GM15510 (cell line): Measurements from ENCODE around the gene ACP3.

Source experiments
- POLR2A ChIP-seq: IDR thresholded peaks from 3 replicates; pipeline ENCODE4 v1.6.1; 2011; ENCODE audit warnings: borderline replicate concordance; ENCODE audit not compliant: insufficient read length; ENCODE audit errors: extremely low read depth

ACP3 gene

DNA sequence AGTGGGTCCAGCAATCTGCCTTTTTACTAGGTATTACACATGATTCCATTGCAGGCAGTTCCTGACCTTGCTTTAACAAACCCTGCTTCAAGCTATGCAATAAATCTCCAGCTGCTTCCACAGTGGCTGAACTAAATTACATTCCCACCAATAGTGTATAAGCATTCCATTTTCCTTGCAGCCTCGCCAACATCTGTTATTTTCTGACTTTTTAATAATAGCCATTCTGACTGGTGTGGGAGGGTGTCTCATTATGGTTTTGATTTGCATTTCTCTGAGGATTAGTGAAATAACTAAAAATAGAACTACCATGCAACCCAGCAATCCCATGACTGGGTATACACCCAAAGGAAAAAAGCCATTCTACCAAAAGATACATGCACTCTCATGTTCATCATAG lies 63.7 kb downstream of the ACP3 start:
- no peak for TF ChIP-seq POLR2A

GRCh38 chr3:132381348-132381944 lies 64.2 kb downstream of the ACP3 start:
- TF ChIP-seq POLR2A = no peak

DNA sequence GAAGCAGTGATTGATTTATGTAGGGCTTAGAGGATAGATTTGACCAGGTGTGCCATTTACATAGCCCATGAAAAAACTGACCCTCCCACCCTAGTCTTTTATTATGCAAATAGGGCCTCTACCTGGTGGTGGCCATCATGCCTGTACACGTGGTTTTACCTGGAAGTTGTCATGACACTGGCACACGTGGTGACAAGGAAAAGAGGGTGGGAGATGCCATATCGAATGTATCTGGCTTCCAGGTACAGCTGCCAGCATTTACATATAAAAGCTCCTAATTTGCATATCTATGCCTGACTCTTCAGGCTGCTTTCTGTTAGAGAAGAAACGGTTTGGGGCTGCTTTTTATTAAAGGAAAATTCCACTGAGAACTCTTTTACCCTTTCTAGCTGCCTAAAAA lies 65.1 kb downstream of the ACP3 start:
- TF ChIP-seq POLR2A = no peak

- no peak for TF ChIP-seq POLR2A
These were observed 65.5 kb downstream of the ACP3 start for GRCh38 chr3:132382688-132383194.

- TF ChIP-seq POLR2A = no peak
These were observed 69.1 kb downstream of the ACP3 start for GRCh38 chr3:132386259-132386658.

GRCh38 chr3:132394320-132394719 lies 77.1 kb downstream of the ACP3 start:
- TF ChIP-seq POLR2A = no peak

DNA sequence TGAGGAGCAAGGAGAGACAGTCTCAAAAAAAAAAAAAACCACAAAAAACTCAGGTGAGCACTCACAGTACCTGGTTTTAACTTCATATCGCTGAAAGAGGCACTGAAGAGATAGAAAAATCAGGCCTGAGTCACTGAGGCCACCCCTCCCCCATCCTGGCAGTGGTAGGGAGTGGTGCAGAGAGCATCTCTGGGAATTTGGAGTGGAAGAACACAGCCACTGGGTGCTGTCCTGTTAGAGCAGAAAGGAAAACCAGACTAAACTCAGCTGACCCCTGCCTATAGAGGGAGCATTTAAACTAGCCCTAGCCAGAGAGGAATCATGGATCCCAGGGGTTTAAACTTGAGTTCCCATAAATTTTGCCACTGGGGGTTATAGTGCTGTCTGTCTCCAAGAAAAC lies 77.9 kb downstream of the ACP3 start:
- TF ChIP-seq POLR2A = no peak

GRCh38 chr3:132396255-132396654 lies 79.0 kb downstream of the ACP3 start:
- no peak for TF ChIP-seq POLR2A

DNA sequence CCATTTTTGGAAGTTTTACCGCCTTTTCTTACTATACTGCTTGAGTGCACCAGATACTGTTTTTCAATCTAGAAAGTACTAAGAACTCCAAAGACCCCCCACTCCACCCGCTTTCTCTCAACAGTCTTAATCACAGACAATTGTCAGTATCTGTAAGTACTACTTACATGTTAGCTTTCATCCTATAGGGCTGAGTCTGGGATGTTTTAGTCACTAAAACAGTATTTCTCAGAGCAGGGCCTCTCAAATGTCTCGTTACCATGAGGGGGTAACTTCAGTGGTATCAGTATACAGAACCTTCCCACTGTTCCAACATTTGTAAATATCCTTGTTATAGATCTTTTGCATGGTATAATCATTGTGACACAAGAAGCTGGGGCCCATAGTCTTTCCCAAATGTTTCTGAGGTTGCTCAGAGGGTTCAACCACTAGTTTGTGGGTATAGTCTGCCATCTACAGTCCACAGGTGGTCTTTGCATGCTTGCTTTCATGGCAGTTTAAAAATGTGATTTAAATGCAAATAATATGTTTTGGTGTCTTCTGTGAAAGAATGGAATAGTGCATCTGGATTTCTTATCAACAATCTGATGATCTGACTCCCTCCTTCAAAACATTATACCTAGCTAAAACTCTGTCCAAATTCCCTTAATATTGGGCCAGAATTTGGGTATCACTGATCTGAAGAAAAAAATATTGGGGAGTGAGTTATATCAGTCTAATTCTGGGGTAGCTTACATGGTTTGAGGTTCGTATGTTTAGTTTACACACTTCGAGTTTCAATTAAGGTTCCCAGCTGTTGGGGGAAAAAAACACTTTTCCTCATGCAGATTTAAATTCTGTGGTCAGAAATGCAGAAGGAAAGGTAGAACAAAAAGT lies 82.1 kb downstream of the ACP3 start:
- TF ChIP-seq POLR2A = no peak

- TF ChIP-seq POLR2A = no peak
These were observed 84.0 kb downstream of the ACP3 start for GRCh38 chr3:132401255-132401654.

GRCh38 chr3:132404276-132404675 lies 87.1 kb downstream of the ACP3 start:
- TF ChIP-seq POLR2A = no peak

DNA sequence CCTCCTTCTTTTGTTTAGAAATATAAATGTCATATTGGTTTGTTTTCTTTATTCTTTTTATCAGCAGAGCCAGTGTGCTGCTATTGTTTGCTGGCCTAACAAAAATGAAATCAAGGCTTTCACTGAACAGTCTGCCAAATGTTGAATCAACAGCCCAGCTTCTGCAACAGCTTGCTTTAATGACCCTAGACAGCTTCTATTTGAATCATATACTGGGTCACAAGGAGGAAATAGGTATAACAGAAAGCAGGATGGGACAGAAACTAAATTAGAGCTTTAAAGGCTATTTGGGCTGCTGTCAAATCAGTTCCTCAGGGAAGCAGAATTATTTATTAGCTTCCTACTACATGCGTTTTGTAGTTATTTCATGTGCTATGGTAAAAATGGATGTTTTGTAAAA lies 88.0 kb downstream of the ACP3 start:
- no peak for TF ChIP-seq POLR2A

- no peak for TF ChIP-seq POLR2A
These were observed 88.5 kb downstream of the ACP3 start for GRCh38 chr3:132405609-132406299.

DNA sequence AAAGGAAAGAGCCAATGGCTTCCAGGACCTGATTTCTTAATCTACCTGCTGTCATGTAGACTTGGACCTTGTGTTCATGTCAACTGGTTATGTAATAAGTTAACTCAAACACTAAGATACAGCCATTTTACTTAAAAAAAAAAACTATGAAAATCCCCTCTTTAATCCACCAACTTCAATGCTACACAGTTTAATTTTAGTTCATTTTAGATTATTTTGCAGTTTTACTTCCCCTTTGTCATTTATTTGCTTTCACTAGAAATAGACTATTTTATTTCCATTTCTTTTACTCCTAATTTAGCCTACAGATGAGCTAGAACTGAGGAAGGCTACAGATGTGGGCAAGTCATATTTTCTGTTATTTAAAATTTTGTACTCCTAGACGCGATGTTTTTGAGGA lies 89.4 kb downstream of the ACP3 start:
- no peak for TF ChIP-seq POLR2A

DNA sequence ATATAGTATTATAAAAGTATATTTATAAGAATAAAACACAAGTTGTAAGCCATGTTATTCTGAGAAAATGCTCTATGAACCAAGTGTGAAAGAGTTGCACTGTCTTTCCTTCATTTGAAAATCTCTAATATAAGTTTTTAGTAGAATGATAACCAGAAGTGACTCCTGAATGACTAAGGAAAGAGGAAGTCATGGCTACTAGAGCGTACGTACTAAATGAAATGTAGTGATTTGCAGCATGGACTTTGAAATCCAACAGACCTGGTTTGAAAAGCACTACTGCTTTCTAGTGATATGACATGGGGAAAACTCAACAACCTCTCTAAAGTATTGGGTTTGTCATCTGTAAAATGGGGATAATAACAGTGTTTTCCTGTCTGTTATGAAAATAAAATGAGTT lies 89.8 kb downstream of the ACP3 start:
- no peak for TF ChIP-seq POLR2A
